Right renal pelvis (tissue), 4 donors: Measurements from ENCODE around the gene LIPH. TPM values are rescaled to one million over a fixed set of nuclear protein-coding genes. Genes with fewer than 3 reads are reported as not detected.
"Not testable (repeated sequence)": the region's sequence is repeated elsewhere in the genome, so short reads cannot be mapped to it uniquely, and the experiment has no call there.

Experiments
- DNase-seq, 4 donors: peaks; one replicate each; pipeline ENCODE4 v3.0.0-alpha.2; 2013; ENCODE audit warnings: low read depth in 4 of 4, low spot score in 3 of 4, missing footprints in 1 of 4
- polyA plus RNA-seq, 4 donors: library from polyadenylated mRNA; unstranded; fragments of 120-200 nt; gene quantifications; one replicate each; pipeline ENCODE4 v1.2.1, GENCODE V29; 2013; ENCODE audit not compliant: insufficient read length in 4 of 4

Gene LIPH
- polyA plus RNA-seq, 4 donors, result 1.0 to 1.8 (median 1.4) TPM

GRCh38 chr3:185490241-185490640 lies 62.1 kb downstream of the LIPH start:
- DNase-seq, result no peak

GRCh38 chr3:185489462-185489861 lies 62.9 kb downstream of the LIPH start:
- DNase-seq, result no peak

GRCh38 chr3:185488465-185488864 lies 63.9 kb downstream of the LIPH start:
- DNase-seq, result no peak

- DNase-seq, result no peak
Measured at GRCh38 chr3:185486394-185486793, 66.0 kb downstream of the LIPH start.

- no peak for DNase-seq
Measured at GRCh38 chr3:185484296-185484695, 68.1 kb downstream of the LIPH start.

- DNase-seq, result no peak
Measured at GRCh38 chr3:185479373-185479945, 72.9 kb downstream of the LIPH start.

- DNase-seq, result no peak
Measured at GRCh38 chr3:185477316-185477715, 75.1 kb downstream of the LIPH start.

- not testable (repeated sequence) for DNase-seq
Measured at GRCh38 chr3:185474922-185475321, 77.5 kb downstream of the LIPH start.

GRCh38 chr3:185473290-185473815 lies 79.0 kb downstream of the LIPH start:
- no peak for DNase-seq

- DNase-seq, result no peak
Measured at GRCh38 chr3:185470323-185470722, 82.1 kb downstream of the LIPH start.

GRCh38 chr3:185469542-185469941 lies 82.8 kb downstream of the LIPH start:
- DNase-seq, result no peak

GRCh38 chr3:185466123-185466522 lies 86.3 kb downstream of the LIPH start:
- not testable (repeated sequence) for DNase-seq

- DNase-seq, result no peak
Measured at GRCh38 chr3:185465471-185465870, 86.9 kb downstream of the LIPH start.

GRCh38 chr3:185460719-185461350 lies 91.6 kb downstream of the LIPH start:
- no peak for DNase-seq

- DNase-seq, result no peak
Measured at GRCh38 chr3:185460309-185460708, 92.1 kb downstream of the LIPH start.

- DNase-seq, result no peak
Measured at GRCh38 chr3:185457376-185457775, 95.0 kb downstream of the LIPH start.

Other genes starting within 250 kb of the LIPH start
- gene MAP3K13, start 189.5 kb downstream of the LIPH start, polyA plus RNA-seq, result 10 to 100 TPM; 45.6 to 59.5 (median 54.3) TPM
- gene TMEM41A, start 53.6 kb downstream of the LIPH start, polyA plus RNA-seq, result 10 to 100 TPM; 28.4 to 31.8 (median 29.4) TPM
- gene SENP2, start 33.7 kb upstream of the LIPH start, polyA plus RNA-seq, result 10 to 100 TPM; 40.1 to 51.0 (median 48.1) TPM